Effector CD8-positive, alpha-beta T cell (primary cell): ENCODE data around the gene TGM6.

Source experiments
- DNase-seq: peaks from one replicate; lab custom pipeline; 2025; lab: John Stamatoyannopoulos, UW
- total RNA-seq, 4 experiments: gene quantifications; one replicate each; lab custom pipeline; 2026; lab: John Stamatoyannopoulos, UW

The TGM6 gene
- 0 reads per million in 4 experiments for total RNA-seq

- no peak for DNase-seq
Measured at GRCh38 chr20:2380601-2381000, at the start of gene TGM6. Gene TGM6, plus strand, starts transcription at chr20:2380901. Its CDS starts 68 bp downstream, at chr20:2380969.

GRCh38 chr20:2331106-2331505 is 49.6 kb upstream of the TGM6 start:
- no peak for DNase-seq

- no peak for DNase-seq
Measured at GRCh38 chr20:2331901-2332565, 48.7 kb upstream of the TGM6 start.

GRCh38 chr20:2332711-2333110 is 48.0 kb upstream of the TGM6 start:
- DNase-seq = no peak

GRCh38 chr20:2333821-2334220 is 46.9 kb upstream of the TGM6 start:
- DNase-seq = no peak

- DNase-seq = no peak
Measured at GRCh38 chr20:2335096-2335870, 45.4 kb upstream of the TGM6 start.

GRCh38 chr20:2336471-2336870 is 44.2 kb upstream of the TGM6 start:
- DNase-seq = no peak

GRCh38 chr20:2337142-2337541 is 43.6 kb upstream of the TGM6 start:
- no peak for DNase-seq

GRCh38 chr20:2338411-2339066 is 42.2 kb upstream of the TGM6 start:
- no peak for DNase-seq

- no peak for DNase-seq
Measured at GRCh38 chr20:2340136-2340535, 40.6 kb upstream of the TGM6 start.

- DNase-seq = no peak
Measured at GRCh38 chr20:2340823-2341222, 39.9 kb upstream of the TGM6 start.

GRCh38 chr20:2341336-2341735 is 39.4 kb upstream of the TGM6 start:
- DNase-seq = no peak

- DNase-seq = no peak
Measured at GRCh38 chr20:2342243-2342642, 38.5 kb upstream of the TGM6 start.

- DNase-seq = no peak
Measured at GRCh38 chr20:2346188-2346587, 34.5 kb upstream of the TGM6 start.

GRCh38 chr20:2348336-2348735 is 32.4 kb upstream of the TGM6 start:
- no peak for DNase-seq

GRCh38 chr20:2349801-2350200 is 30.9 kb upstream of the TGM6 start:
- DNase-seq = no peak

- DNase-seq = no peak
Measured at GRCh38 chr20:2350606-2351005, 30.1 kb upstream of the TGM6 start.

GRCh38 chr20:2353231-2353630 is 27.5 kb upstream of the TGM6 start:
- DNase-seq = no peak

- DNase-seq = no peak
Measured at GRCh38 chr20:2357114-2357513, 23.6 kb upstream of the TGM6 start.

GRCh38 chr20:2358006-2358405 is 22.7 kb upstream of the TGM6 start:
- no peak for DNase-seq

GRCh38 chr20:2361035-2361593 is 19.6 kb upstream of the TGM6 start:
- DNase-seq = no peak

- no peak for DNase-seq
Measured at GRCh38 chr20:2363187-2363586, 17.5 kb upstream of the TGM6 start.

GRCh38 chr20:2363587-2363986 is 17.1 kb upstream of the TGM6 start:
- DNase-seq = no peak
